ENCODE measurements around the gene KRT4.

GRCh38 chr12:52776913-52777395, 37.0 kb downstream of the KRT4 start, which contains the start of gene KRT76:
- TF ChIP-seq CTCF (IDR thresholded peaks at IDR 0.05 in 2 of 3, conservative IDR thresholded peaks at IDR 0.05 in 1 of 3; ENCODE audit: borderline replicate concordance in 1 of 3, insufficient read depth in 1 of 3, low read depth in 2 of 3, low read length in 2 of 3) (no peak), RAD21 (IDR thresholded peaks at IDR 0.05; ENCODE audit: low read depth) (no peak), JUND (IDR thresholded peaks at IDR 0.05) (no peak), SIN3A (IDR thresholded peaks at IDR 0.05; ENCODE audit: low read depth) (no peak), POLR2A (IDR thresholded peaks at IDR 0.05; ENCODE audit: borderline replicate concordance, extremely low read depth, insufficient read depth, insufficient read length) (no peak), POLR2AphosphoS5 (IDR thresholded peaks at IDR 0.05; ENCODE audit: low read depth, low read length) (no peak), ELF1 (IDR thresholded peaks at IDR 0.05; ENCODE audit: borderline replicate concordance, low read depth) (no peak), EGR1 (IDR thresholded peaks at IDR 0.05; ENCODE audit: low read depth) (no peak), EZH2 (IDR thresholded peaks at IDR 0.05) (no peak), FOSL1 (IDR thresholded peaks at IDR 0.05; ENCODE audit: low read depth) (no peak), ZBTB33 (IDR thresholded peaks at IDR 0.05; ENCODE audit: extremely low read depth, insufficient replicate concordance, low read length) (no peak), ZNF274 (IDR thresholded peaks at IDR 0.05; ENCODE audit: low read depth, low read length) (no peak), SRF (IDR thresholded peaks at IDR 0.05; ENCODE audit: low read depth) (no peak)
